Nephron progenitor cell (in vitro differentiated cells): ENCODE measurements around the gene NR2C2AP.

Experiments used
- DNase-seq: peaks from one replicate; pipeline ENCODE4 v3.0.0; 2021
- H3K27ac Mint-ChIP-seq: 2 replicates; pipeline ENCODE4 v1.8.0; 2021; ENCODE audit warnings: mild to moderate bottlenecking, moderate library complexity, mixed read lengths
- H3K27me3 Mint-ChIP-seq: 2 replicates; pipeline ENCODE4 v1.8.0; 2021; ENCODE audit warnings: mild to moderate bottlenecking, low read depth, mixed read lengths; ENCODE audit not compliant: poor library complexity
- H3K36me3 Mint-ChIP-seq: 2 replicates; pipeline ENCODE4 v1.8.0; 2021; ENCODE audit warnings: low read depth, mixed read lengths
- H3K4me1 Mint-ChIP-seq: 2 replicates; pipeline ENCODE4 v1.8.0; 2021; ENCODE audit warnings: mixed read lengths
- H3K4me3 Mint-ChIP-seq: 2 replicates; pipeline ENCODE4 v1.8.0; 2021; ENCODE audit warnings: mild to moderate bottlenecking, moderate library complexity, mixed read lengths
- H3K9me3 Mint-ChIP-seq: 2 replicates; pipeline ENCODE4 v1.8.0; 2021; ENCODE audit warnings: mild to moderate bottlenecking, moderate library complexity, mixed read lengths
- CTCF ChIP-seq: fragments of 200-600 bp; sonication (generic); IDR thresholded peaks from 2 replicates; pipeline ENCODE4 v1.5.0; 2021; ENCODE audit warnings: antibody characterized with exemption

Gene NR2C2AP

GRCh38 chr19:19203012-19203856 lies at the start of gene NR2C2AP:
Gene NR2C2AP (minus strand): TSS chr19:19203414. CDS start chr19:19203060, 354 bp downstream.
- peaks cover 48% of the 10 kb centered on the region for H3K27me3 Mint-ChIP-seq
- peaks cover 3% of the 10 kb centered on the region for H3K9me3 Mint-ChIP-seq
- H3K27ac Mint-ChIP-seq, result no peak within 1 kb of the TSS
- peaks cover 14% of the 10 kb centered on the region for H3K4me1 Mint-ChIP-seq
- peaks cover 28% of the 10 kb centered on the region for H3K36me3 Mint-ChIP-seq
- H3K4me3 Mint-ChIP-seq, result peak within 1 kb of the TSS; percentile 88
- no peak for TF ChIP-seq CTCF
- peak; percentile 85 for DNase-seq

GRCh38 chr19:19250196-19250801 lies 47.1 kb upstream of the NR2C2AP start:
- Mint-ChIP-seq H3K4me1 (no peaks in the 10 kb centered on the region), H3K27ac (no peak overlapping the region), H3K27me3 (peaks cover 73% of the 10 kb centered on the region), H3K36me3 (no peaks in the 10 kb centered on the region), H3K4me3 (no peak overlapping the region), H3K9me3 (no peaks in the 10 kb centered on the region)
- no peak for TF ChIP-seq CTCF
- no peak for DNase-seq

GRCh38 chr19:19240476-19240875 lies 37.3 kb upstream of the NR2C2AP start:
- no peak for TF ChIP-seq CTCF
- Mint-ChIP-seq H3K36me3 (no peaks in the 10 kb centered on the region), H3K4me1 (no peaks in the 10 kb centered on the region), H3K27me3 (peaks cover 47% of the 10 kb centered on the region), H3K4me3 (no peak overlapping the region), H3K9me3 (peaks cover 14% of the 10 kb centered on the region), H3K27ac (no peak overlapping the region)
- no peak for DNase-seq

GRCh38 chr19:19239675-19240074 lies 36.5 kb upstream of the NR2C2AP start:
- Mint-ChIP-seq H3K9me3 (peaks cover 18% of the 10 kb centered on the region), H3K4me1 (no peaks in the 10 kb centered on the region), H3K27ac (no peak overlapping the region), H3K27me3 (peaks cover 43% of the 10 kb centered on the region), H3K4me3 (no peak overlapping the region), H3K36me3 (no peaks in the 10 kb centered on the region)
- no peak for DNase-seq
- TF ChIP-seq CTCF, result no peak

GRCh38 chr19:19238126-19238894 lies 35.1 kb upstream of the NR2C2AP start:
- Mint-ChIP-seq H3K9me3 (peaks cover 31% of the 10 kb centered on the region), H3K36me3 (no peaks in the 10 kb centered on the region), H3K4me1 (no peaks in the 10 kb centered on the region), H3K27me3 (peaks cover 37% of the 10 kb centered on the region), H3K27ac (no peak overlapping the region), H3K4me3 (no peak overlapping the region)
- DNase-seq, result no peak
- TF ChIP-seq CTCF, result no peak
